HCT116 (cell line): ENCODE data around the gene EDDM3A. TPM values are rescaled to one million over a fixed set of nuclear protein-coding genes. Genes with fewer than 3 reads are reported as not detected.

Experiments
- ATAC-seq: fragments of 200-7000 bp; cut with Tn5 transposase; 2 replicates; pipeline ENCODE4 v1.9.1; 2020; ENCODE audit warnings: mild to moderate bottlenecking, moderate library complexity
- BruUV-seq: library from RNA; stranded (reverse); fragments of 400-500 nt; replicated peaks from 2 replicates; lab custom pipeline; 2021; lab: Mats Ljungman, UMichigan
- CTCF ChIA-PET: fragments of 300-600 bp; sonication (Branson Sonifier 250); formaldehyde crosslinking; loops from one replicate; lab custom pipeline; 2021; ENCODE audit warnings: antibody characterized with exemption; lab: Charles Lee
- POLR2A ChIA-PET: fragments of 300-600, 350-600 bp; sonication (Branson Sonifier 250); formaldehyde crosslinking; loops from one replicate; lab custom pipeline; 2021; ENCODE audit warnings: antibody characterized with exemption; lab: Charles Lee
- RAD21 ChIA-PET, 2 experiments: fragments of 300-600 bp; sonication (Branson Sonifier 250); formaldehyde crosslinking; loops; one replicate each; lab custom pipeline; 2023; ENCODE audit warnings: low total read pairs in 2 of 2; ENCODE audit not compliant: uncharacterized antibody in 2 of 2, unreplicated experiment in 2 of 2, low non-redundant PET in 1 of 2; lab: Charles Lee
- DNase-seq: peaks from one replicate; pipeline ENCODE4 v3.0.0-alpha.2; 2010; ENCODE audit warnings: low read depth, low spot score
- H2AFZ ChIP-seq: fragments of 200-600 bp; shearing (Covaris generic), sonication (generic); 2 replicates; pipeline ENCODE4 v1.6.1; 2017; ENCODE audit warnings: low read depth, mixed run types, mixed read lengths, antibody characterized with exemption, low read length; ENCODE audit not compliant: poor library complexity, severe bottlenecking
- H3K27ac ChIP-seq: 2 replicates; pipeline ENCODE4 v1.5.1; 2012; ENCODE audit warnings: low read depth, low read length
- H3K27me3 ChIP-seq: fragments of 200-600 bp; sonication (generic); 2 replicates; pipeline ENCODE4 v1.6.1; 2016; ENCODE audit warnings: mixed run types, low read length, mixed read lengths; ENCODE audit not compliant: insufficient read depth
- H3K36me3 ChIP-seq, 2 experiments: fragments of 200-500 bp in 1 of 2; fragments of 200-600 bp in 1 of 2; sonication (Bioruptor generic) in 1 of 2; sonication (generic) in 1 of 2; 2 replicates each; pipeline versions ENCODE4 v1.5.1 to v1.6.1; 2014 to 2016; ENCODE audit warnings: low read length in 2 of 2, inconsistent platforms in 1 of 2, mixed read lengths in 1 of 2, mixed run types in 1 of 2; ENCODE audit not compliant: insufficient read depth in 2 of 2, control insufficient read depth in 1 of 2
- H3K4me1 ChIP-seq, 2 experiments: fragments of 200-600 bp in 1 of 2; sonication (generic) in 1 of 2; 2 replicates each; pipeline versions ENCODE4 v1.5.1 to v1.6.1; 2012 to 2017; ENCODE audit warnings: low read length in 2 of 2, inconsistent platforms in 1 of 2, mild to moderate bottlenecking in 1 of 2, mixed read lengths in 1 of 2, mixed run types in 1 of 2, moderate library complexity in 1 of 2; ENCODE audit not compliant: insufficient read depth in 2 of 2, control insufficient read depth in 1 of 2
- H3K4me2 ChIP-seq: fragments of 200-600 bp; sonication (generic); 2 replicates; pipeline ENCODE4 v1.6.1; 2017; ENCODE audit warnings: mixed run types, low read length, mixed read lengths
- H3K4me3 ChIP-seq, 2 experiments: fragments of 200-600 bp in 1 of 2; sonication (generic) in 1 of 2; replicated peaks in 1 of 2; 2 replicates each; pipeline ENCODE4 v1.5.1; 2011 to 2016; ENCODE audit warnings: low read length in 2 of 2, control low read depth in 1 of 2, low read depth in 1 of 2, mild to moderate bottlenecking in 1 of 2, mixed read lengths in 1 of 2, mixed run types in 1 of 2
- H3K79me2 ChIP-seq: fragments of 200-600 bp; sonication (generic); 2 replicates; pipeline ENCODE4 v1.6.1; 2017; ENCODE audit warnings: mild to moderate bottlenecking, mixed run types, low read length, moderate library complexity, mixed read lengths; ENCODE audit not compliant: insufficient read depth
- H3K9ac ChIP-seq: fragments of 200-600 bp; sonication (generic); 2 replicates; pipeline ENCODE4 v1.6.1; 2016; ENCODE audit warnings: low read length, mixed read lengths
- H3K9me2 ChIP-seq: fragments of 200-600 bp; sonication (generic), shearing (Covaris generic); 2 replicates; pipeline ENCODE4 v1.6.1; 2017; ENCODE audit warnings: mixed run types, mild to moderate bottlenecking, moderate library complexity; ENCODE audit not compliant: insufficient read depth
- H3K9me3 ChIP-seq, 2 experiments: fragments of 200-500 bp in 1 of 2; fragments of 200-600 bp in 1 of 2; sonication (Bioruptor generic) in 1 of 2; sonication (generic) in 1 of 2; 2 replicates each; pipeline ENCODE4 v1.6.1; 2014 to 2017; ENCODE audit warnings: low read length in 2 of 2, mixed read lengths in 2 of 2, inconsistent platforms in 1 of 2, low read depth in 1 of 2, mild to moderate bottlenecking in 1 of 2, mixed run types in 1 of 2, moderate library complexity in 1 of 2; ENCODE audit not compliant: control insufficient read depth in 1 of 2, insufficient read depth in 1 of 2
- H4K20me1 ChIP-seq: fragments of 200-600 bp; sonication (generic), shearing (Covaris generic); 2 replicates; pipeline ENCODE4 v1.6.1; 2017; ENCODE audit warnings: mixed run types, mild to moderate bottlenecking, moderate library complexity; ENCODE audit not compliant: insufficient read depth
- ATF3 ChIP-seq: IDR thresholded peaks from 2 replicates; pipeline ENCODE4 v1.6.1; 2012
- CBX3 ChIP-seq: IDR thresholded peaks from 2 replicates; pipeline ENCODE4 v1.6.1; 2012; ENCODE audit warnings: low read depth
- CTCF ChIP-seq, 3 experiments: fragments of 200-600 bp in 1 of 3; sonication (generic) in 1 of 3; IDR thresholded peaks in 2 of 3; conservative IDR thresholded peaks in 1 of 3; 2 replicates each; pipeline ENCODE4 v1.5.1; 2012 to 2017; ENCODE audit warnings: low read depth in 2 of 3, low read length in 2 of 3, antibody characterized with exemption in 1 of 3, borderline replicate concordance in 1 of 3, control low read depth in 1 of 3, mild to moderate bottlenecking in 1 of 3, mixed read lengths in 1 of 3, mixed run types in 1 of 3, moderate library complexity in 1 of 3; ENCODE audit not compliant: insufficient read depth in 1 of 3
- EGR1 ChIP-seq: IDR thresholded peaks from 2 replicates; pipeline ENCODE4 v1.6.1; 2012; ENCODE audit warnings: low read depth
- EZH2 ChIP-seq: fragments of 200-600 bp; sonication (generic); IDR thresholded peaks from 2 replicates; pipeline ENCODE4 v1.6.1; 2017; ENCODE audit warnings: antibody characterized with exemption, mixed run types
- EZH2phosphoT487 ChIP-seq: fragments of 200-600 bp; IDR thresholded peaks from 2 replicates; pipeline ENCODE4 v1.6.1; 2018; ENCODE audit warnings: antibody characterized with exemption, borderline replicate concordance
- FOSL1 ChIP-seq: IDR thresholded peaks from 2 replicates; pipeline ENCODE4 v1.6.1; 2012; ENCODE audit warnings: low read depth
- JUND ChIP-seq: IDR thresholded peaks from 2 replicates; pipeline ENCODE4 v1.6.1; 2012
- MAX ChIP-seq: IDR thresholded peaks from 2 replicates; pipeline ENCODE4 v1.6.1; 2012
- POLR2A ChIP-seq: IDR thresholded peaks from 2 replicates; pipeline ENCODE4 v1.7.0; 2011; ENCODE audit warnings: borderline replicate concordance; ENCODE audit not compliant: insufficient read depth, insufficient read length; ENCODE audit errors: extremely low read depth
- POLR2AphosphoS5 ChIP-seq: IDR thresholded peaks from 2 replicates; pipeline ENCODE4 v1.6.1; 2011; ENCODE audit warnings: mild to moderate bottlenecking, low read depth, low read length, moderate library complexity
- RAD21 ChIP-seq: IDR thresholded peaks from 2 replicates; pipeline ENCODE4 v1.6.1; 2012; ENCODE audit warnings: low read depth, mild to moderate bottlenecking
- REST ChIP-seq: IDR thresholded peaks from 2 replicates; pipeline ENCODE4 v1.6.1; 2012; ENCODE audit warnings: low read depth
- SP1 ChIP-seq: IDR thresholded peaks from 2 replicates; pipeline ENCODE4 v1.6.1; 2012; ENCODE audit warnings: low read depth
- SRF ChIP-seq: IDR thresholded peaks from 2 replicates; pipeline ENCODE4 v1.6.1; 2012; ENCODE audit warnings: low read depth
- TCF7L2 ChIP-seq: IDR thresholded peaks from 2 replicates; pipeline ENCODE4 v1.7.0; 2011; ENCODE audit warnings: borderline replicate concordance, inconsistent platforms; ENCODE audit not compliant: insufficient read depth, insufficient read length; ENCODE audit errors: extremely low read depth
- YY1 ChIP-seq: IDR thresholded peaks from 2 replicates; pipeline ENCODE4 v1.6.1; 2011; ENCODE audit warnings: low read length, low read depth, moderate library complexity, mild to moderate bottlenecking; ENCODE audit not compliant: insufficient replicate concordance; ENCODE audit errors: extremely low read depth
- ZBTB33 ChIP-seq: IDR thresholded peaks from 2 replicates; pipeline ENCODE4 v1.6.1; 2011; ENCODE audit warnings: mild to moderate bottlenecking, low read length, moderate library complexity; ENCODE audit not compliant: insufficient replicate concordance; ENCODE audit errors: extremely low read depth
- intact Hi-C: fragments of 100-400 bp; cut with micrococcal nuclease; formaldehyde crosslinking; loops from 2 replicates; pipeline ENCODE4 v1.10.0; 2022
- total RNA-seq: library from RNA; stranded (reverse); gene quantifications from one replicate; pipeline ENCODE4 v1.2.1, GENCODE V29; 2021; ENCODE audit not compliant: unreplicated experiment

EDDM3A gene
- total RNA-seq, 1 experiment from 2014 or later: not detected

GRCh38 chr14:20698018-20698329, 47.7 kb upstream of the EDDM3A start:
- Histone ChIP-seq H4K20me1 (no peaks in the 10 kb centered on the region), H3K4me1 (peaks cover 0 to 3% of the 10 kb centered on the region in 2 experiments; a peak in 1 of 4 replicates), H3K27me3 (no peaks in the 10 kb centered on the region), H3K9me3 (no peaks in the 10 kb centered on the region), H3K4me3 (no peak overlapping the region), H3K27ac (no peak overlapping the region), H3K9ac (no peak overlapping the region), H3K9me2 (no peaks in the 10 kb centered on the region), H3K36me3 (no peaks in the 10 kb centered on the region), H2AFZ (no peak overlapping the region), H3K4me2 (no peak overlapping the region), H3K79me2 (no peaks in the 10 kb centered on the region)
- ChIA-PET CTCF (interaction anchor here (1.0 to 2.2 kb wide), 3 partner anchors 158 to 273 kb away, joined by 4 to 15 read pairs (median 11); no protein-coding TSS in a partner anchor), POLR2A (no interaction called here), RAD21 (no interaction called here)
- intact Hi-C loops: no loop called here
- TF ChIP-seq SRF (no peak), EZH2 (no peak), MAX (no peak), FOSL1 (no peak), EZH2phosphoT487 (no peak), ZBTB33 (no peak), RAD21 (no peak), JUND (no peak), CBX3 (no peak), POLR2AphosphoS5 (no peak), ATF3 (no peak), SP1 (no peak), EGR1 (no peak), REST (no peak), YY1 (no peak), TCF7L2 (no peak), CTCF (IDR thresholded peaks at IDR 0.05 in 2 of 3, conservative IDR thresholded peaks at IDR 0.05 in 1 of 3; ENCODE audit: borderline replicate concordance in 1 of 3, insufficient read depth in 1 of 3, low read depth in 2 of 3, low read length in 2 of 3) (no peak), POLR2A (no peak)
- no peak for DNase-seq
- BruUV-seq: no TSS peak
- ATAC-seq: no peak
